Thyroid gland (tissue), 4 donors: Measurements from ENCODE around the gene KRTAP10-1.

Source experiments
- POLR2A ChIP-seq, 2 donors: fragments of 450-650 bp; IDR thresholded peaks; one replicate each; pipeline ENCODE4 v1.6.1; 2017; ENCODE audit warnings: antibody characterized with exemption in 2 of 2, mild to moderate bottlenecking in 2 of 2, moderate library complexity in 1 of 2
- TF ChIP-seq, protein P1 (sequence below), 6 experiments: fragments of 200-600 bp in 3 of 6; fragments of 450-650 bp in 3 of 6; sonication (generic) in 3 of 6; IDR thresholded peaks; one replicate each; pipeline ENCODE4 v1.5.1; 2016 to 2019; ENCODE audit warnings: antibody characterized with exemption in 6 of 6, mild to moderate bottlenecking in 2 of 6, inconsistent platforms in 1 of 6, moderate library complexity in 1 of 6

DNA sequence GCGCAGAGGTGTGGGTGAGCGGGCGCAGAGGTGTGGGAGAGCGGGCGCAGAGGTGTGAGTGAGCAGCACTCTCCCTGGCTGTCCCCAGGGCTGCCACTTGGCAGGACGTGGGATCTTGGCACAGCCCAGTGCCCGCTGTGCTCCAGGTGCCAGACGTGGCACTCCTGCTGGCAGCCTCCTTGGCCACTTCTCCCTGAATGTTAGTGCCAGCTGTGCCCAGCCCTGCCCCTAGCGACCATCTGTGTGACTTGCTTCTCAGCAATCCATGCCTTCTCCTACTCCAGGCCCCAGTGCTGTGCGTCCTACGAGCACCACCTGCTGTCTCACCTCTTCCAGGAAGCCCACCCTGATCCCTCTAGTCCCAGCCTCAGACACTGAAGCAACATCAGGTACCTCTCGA, 30.5 kb downstream of the KRTAP10-1 start:
- no peak for TF ChIP-seq POLR2A (IDR thresholded peaks at IDR 0.05)
- TF ChIP-seq, protein P1, sequence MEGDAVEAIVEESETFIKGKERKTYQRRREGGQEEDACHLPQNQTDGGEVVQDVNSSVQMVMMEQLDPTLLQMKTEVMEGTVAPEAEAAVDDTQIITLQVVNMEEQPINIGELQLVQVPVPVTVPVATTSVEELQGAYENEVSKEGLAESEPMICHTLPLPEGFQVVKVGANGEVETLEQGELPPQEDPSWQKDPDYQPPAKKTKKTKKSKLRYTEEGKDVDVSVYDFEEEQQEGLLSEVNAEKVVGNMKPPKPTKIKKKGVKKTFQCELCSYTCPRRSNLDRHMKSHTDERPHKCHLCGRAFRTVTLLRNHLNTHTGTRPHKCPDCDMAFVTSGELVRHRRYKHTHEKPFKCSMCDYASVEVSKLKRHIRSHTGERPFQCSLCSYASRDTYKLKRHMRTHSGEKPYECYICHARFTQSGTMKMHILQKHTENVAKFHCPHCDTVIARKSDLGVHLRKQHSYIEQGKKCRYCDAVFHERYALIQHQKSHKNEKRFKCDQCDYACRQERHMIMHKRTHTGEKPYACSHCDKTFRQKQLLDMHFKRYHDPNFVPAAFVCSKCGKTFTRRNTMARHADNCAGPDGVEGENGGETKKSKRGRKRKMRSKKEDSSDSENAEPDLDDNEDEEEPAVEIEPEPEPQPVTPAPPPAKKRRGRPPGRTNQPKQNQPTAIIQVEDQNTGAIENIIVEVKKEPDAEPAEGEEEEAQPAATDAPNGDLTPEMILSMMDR (IDR thresholded peaks at IDR 0.05) = peak; percentile 20 to 82 (median 70)
